ENCODE measurements around the gene ABCB6.
"Not testable (repeated sequence)": the region's sequence is repeated elsewhere in the genome, so short reads cannot be mapped to it uniquely, and the experiment has no call there.

The ABCB6 gene

GRCh38 chr2:219213026-219213415 is 5.7 kb downstream of the ABCB6 start:
- DNase-seq = no peak

DNA sequence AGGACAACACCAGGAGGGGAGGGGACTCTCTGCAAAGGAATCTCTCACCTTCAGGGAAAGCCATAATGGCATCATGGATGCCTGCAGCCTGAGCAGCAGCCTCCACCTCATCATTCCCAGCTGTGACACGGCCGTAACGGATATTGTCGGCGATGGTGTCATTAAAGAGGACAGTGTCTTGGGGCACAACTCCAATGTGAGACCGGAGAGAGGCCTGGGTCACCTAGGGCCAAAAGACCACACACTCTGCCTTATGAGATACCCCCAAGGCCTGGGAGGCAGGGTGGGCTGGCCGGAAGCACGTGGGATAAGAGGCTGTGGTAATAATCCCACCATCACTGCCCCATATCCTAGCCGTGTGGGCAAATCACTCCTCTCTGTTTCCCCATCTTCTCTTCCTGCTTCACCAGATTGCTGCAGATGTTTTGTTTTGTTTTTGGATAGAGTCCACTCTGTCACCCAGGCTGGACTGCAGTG is 7.8 kb downstream of the ABCB6 start:
- no peak for DNase-seq

DNA sequence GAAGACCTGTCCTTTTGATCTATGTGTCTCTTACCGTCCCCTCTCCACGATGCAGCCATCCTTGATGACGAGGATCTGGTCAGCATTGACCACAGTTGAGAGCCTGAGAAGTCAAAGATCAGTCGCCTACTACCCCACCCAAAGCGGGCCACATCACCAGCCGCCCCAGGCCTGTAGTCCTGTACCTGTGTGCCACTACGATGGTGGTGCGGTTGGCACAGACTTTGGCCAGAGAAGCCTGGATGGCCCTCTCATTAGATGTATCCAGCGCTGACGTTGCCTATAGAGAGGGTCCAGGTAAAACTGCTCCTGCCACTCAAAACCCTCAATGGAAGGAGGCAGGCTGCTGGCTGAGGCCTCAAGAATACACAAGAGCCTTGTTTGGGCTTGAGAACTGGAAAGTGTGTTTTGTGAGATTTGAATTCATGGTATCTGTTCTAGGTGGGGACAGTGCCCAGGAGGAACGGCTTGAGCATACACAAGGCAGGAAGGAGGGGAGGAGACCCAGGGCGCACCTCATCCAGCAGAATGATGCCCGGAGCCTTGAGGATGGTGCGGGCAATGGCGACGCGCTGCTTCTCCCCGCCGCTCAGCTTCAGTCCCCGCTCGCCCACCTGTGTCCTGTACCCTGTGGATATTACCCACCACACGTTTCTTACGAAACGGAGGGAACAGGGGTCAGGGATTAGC is 8.4 kb downstream of the ABCB6 start:
- no peak for DNase-seq

DNA sequence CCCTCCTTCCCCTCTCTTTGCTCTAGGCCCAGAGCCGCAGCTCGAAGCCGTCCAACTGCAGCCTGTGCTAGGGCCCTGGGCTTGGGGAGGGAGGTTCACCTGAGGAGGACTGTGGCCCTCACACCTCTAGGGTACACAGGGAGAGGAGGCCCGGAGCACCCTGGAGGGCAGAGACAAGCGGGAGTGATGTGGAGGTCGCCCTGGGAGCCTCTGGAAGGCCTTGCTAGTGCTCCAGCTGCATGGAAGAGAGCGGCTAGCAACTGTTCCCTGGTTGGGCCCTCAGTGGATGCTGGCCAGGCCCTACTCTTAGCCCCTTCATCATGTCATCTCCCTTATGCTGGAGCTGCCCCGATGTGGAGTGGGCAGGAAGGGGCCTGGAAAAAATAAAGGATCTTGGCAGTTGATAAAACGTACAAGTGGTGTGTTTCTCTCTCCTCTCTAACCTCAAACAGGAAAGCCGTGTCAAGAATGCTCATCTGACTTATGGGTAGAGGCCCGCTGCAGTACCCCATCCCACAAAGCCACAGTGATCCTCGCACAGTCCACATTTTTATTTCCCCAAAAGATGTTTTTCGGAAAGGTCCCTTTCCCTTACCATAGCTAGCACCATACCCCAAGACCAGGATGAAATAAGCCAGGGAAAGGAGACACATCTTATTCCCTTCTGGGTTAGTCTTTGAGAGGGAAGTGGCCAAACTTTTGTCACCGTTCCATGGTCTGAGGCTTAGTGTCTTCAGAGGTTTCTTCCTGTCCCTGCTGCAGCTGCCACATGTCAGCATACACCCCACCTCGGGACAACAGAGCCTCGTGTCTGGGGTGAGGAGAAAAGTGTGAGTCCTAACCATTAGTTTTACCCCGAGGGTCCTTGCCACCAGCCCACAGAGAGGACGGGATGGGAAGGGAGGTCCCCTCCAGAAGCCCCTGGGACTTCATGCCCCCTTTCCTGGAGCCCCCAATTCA is 9.2 kb downstream of the ABCB6 start:
- DNase-seq = no peak

GRCh38 chr2:219207884-219208740 is 10.6 kb downstream of the ABCB6 start:
- DNase-seq = no peak

DNA sequence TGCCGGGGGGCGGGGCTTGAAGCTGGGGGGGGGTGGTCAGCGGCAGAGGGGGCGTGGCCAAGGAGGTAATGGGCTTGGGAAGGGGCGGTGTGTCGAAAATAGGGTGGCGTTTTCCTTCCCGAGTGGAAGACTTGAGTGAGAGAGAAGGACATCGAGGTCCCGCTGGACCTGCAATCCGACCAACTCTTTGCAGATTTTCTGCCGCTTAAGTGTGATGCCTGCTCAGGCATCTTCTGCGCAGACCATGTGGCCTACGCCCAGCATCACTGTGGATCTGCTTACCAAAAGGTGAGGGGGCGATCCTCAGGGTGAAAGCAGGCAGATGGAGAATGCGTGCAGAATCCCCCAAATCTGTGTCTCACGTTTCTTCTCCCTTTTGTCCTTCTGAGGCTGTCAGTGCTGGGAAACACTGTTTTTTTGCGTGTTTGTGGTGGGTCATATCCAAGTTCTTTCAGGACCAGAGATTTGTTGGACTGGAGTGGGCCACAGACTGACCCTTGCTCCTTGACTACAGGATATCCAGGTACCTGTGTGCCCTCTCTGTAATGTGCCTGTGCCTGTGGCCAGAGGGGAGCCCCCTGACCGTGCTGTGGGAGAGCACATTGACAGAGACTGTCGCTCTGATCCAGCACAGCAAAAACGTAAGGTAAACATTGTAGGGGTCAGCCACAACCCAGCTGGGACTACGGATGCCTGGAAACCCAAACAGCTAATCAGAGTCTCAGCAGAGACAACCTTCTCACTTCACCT is 11.4 kb downstream of the ABCB6 start:
- no peak for DNase-seq

- peak; percentile 95 for DNase-seq
Observed at GRCh38 chr2:219206328-219207133, 12.2 kb downstream of the ABCB6 start, which contains the start of gene ZFAND2B. TSS of gene ZFAND2B (plus strand) at chr2:219206782. CDS start at chr2:219206988, 206 bp downstream.

GRCh38 chr2:219205981-219206327 is 12.8 kb downstream of the ABCB6 start:
- DNase-seq = no peak

- DNase-seq = no peak
Observed at GRCh38 chr2:219205165-219205538, 13.6 kb downstream of the ABCB6 start.

GRCh38 chr2:219204425-219205164 is 14.2 kb downstream of the ABCB6 start:
- DNase-seq = no peak

- not testable (repeated sequence) for DNase-seq
Observed at GRCh38 chr2:219201331-219201730, 17.4 kb downstream of the ABCB6 start.

DNA sequence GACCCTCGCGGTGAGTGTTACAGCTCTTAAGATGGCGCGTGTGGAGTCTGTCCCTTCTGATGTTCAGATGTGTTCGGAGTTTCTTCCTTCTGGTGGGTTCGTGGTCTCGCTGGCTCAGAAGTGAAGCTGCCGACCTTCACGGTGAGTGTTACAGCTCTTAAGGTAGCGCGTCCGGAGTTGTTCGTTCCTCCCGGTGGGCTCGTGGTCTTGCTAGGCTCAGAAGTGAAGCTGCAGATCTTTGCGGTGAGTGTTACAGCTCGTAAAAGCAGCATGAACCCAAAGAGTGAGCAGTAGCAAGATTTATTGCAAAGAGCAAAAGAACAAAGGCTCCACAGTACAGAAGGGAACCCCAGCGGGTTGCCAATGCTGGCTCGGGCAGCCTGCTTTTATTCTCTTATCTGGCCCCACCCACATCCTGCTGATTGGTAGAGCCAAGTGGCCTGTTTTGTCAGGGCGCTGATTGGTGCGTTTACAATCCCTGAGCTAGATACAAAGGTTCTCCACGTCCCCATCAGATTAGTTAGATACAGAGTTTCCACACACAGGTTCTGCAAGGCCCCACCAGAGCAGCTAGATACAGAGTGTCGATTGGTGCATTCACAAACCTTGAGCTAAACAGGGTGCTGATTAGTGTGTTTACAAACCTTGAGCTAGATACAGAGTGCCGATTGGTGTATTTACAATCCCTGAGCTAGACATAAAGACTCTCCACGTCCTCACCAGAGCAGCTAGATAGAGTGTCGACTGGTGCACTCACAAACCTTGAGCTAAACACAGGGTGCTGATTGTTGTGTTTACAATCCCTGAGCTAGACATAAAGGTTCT is 18.0 kb downstream of the ABCB6 start:
- DNase-seq = peak; percentile 45

- no peak for DNase-seq
Observed at GRCh38 chr2:219199470-219200211, 19.1 kb downstream of the ABCB6 start.

GRCh38 chr2:219198974-219199373 is 19.8 kb downstream of the ABCB6 start:
- DNase-seq = no peak

DNA sequence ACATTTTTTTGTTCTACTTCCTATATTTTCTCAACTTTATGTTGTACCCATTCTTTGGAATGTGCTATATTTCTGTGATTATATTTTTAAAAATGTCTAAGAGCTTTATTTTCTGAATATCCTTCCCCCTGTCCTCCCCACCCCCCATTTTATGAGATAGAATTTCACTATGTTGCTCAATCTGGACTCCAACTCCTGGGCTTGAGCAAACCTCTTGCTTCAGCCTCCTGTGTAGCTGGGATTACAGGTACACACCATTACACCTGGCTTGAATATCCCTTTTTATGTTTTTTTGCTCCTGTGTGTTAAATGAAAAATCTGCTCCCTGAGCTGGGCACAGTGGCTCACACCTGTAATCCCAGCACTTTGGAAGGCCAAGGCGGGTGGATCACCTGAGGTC is 21.4 kb downstream of the ABCB6 start:
- DNase-seq = no peak

- DNase-seq = no peak
Observed at GRCh38 chr2:219186754-219187456, 31.9 kb downstream of the ABCB6 start.

- DNase-seq = no peak
Observed at GRCh38 chr2:219184121-219184520, 34.6 kb downstream of the ABCB6 start.

DNA sequence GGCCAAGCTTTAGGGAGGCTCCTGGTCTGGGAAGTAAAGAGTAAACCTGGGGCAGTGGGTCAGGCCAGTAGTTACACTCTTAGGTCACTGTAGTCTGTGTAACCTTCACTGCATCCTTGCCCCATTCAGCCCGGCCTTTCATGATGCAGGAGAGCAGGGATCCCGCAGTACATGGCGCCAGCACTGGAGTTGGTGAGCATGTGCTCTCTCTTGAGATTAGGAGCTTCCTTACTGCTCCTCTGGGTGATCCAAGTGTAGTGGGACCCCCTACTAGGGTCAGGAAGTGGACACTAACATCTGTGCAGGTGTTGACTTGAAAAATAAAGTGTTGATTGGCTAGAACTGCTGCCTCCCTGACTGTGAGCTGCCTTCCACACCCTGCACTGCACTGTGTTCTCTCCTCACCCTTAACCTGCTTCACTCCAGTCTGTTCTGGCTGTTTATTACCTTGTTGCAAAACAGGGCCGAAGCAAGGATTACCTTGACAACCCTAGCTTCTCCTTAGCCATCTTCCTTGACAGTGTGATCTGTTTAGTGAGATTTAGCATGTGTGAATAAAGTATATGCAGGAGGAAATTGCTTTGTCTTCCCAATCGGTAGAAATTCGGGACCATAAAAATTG is 35.5 kb downstream of the ABCB6 start:
- no peak for DNase-seq
